KBM-7 (cell line): ENCODE results near the gene DUSP21.
"Not testable (repeated sequence)": the region's sequence is repeated elsewhere in the genome, so short reads cannot be mapped to it uniquely, and the experiment has no call there.

Source experiments
- DNase-seq: peaks from one replicate; pipeline ENCODE4 v3.0.0-alpha.2; 2015
- in situ Hi-C: fragments of 300-500 bp; cut with MboI; formaldehyde crosslinking; loops from 2 replicates; pipeline ENCODE4 v1.14.3; 2020; ENCODE audit warnings: low sequenced_read_pairs, low pct_unique_long_range_greater_than_20kb, mixed read lengths

Gene DUSP21

DNA sequence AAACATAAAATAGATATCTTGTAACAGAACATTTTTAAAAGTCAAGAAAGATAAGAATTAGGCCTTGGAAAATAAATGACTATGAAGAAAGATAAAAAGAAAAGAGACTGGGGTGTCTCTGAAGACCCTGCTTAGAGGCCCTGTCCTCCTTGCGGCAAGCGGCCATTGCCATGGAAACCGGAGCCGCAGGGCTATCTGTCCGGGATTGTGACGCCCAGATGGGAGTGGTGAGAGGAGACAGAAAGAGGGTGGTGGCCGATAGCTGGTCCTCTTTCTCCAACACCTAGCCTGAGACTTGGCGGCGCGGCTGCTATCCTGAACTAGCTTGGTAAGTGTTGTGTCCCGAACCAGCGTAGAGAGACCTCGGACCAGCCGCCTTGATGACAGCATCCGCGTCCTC lies at the start of gene DUSP21:
Gene DUSP21, plus strand, starts transcription at position 269 of the 400 bp plus-strand sequence. Its CDS starts 112 bp downstream, at position 381.
- in situ Hi-C loops = no loop called here
- no peak for DNase-seq

DNA sequence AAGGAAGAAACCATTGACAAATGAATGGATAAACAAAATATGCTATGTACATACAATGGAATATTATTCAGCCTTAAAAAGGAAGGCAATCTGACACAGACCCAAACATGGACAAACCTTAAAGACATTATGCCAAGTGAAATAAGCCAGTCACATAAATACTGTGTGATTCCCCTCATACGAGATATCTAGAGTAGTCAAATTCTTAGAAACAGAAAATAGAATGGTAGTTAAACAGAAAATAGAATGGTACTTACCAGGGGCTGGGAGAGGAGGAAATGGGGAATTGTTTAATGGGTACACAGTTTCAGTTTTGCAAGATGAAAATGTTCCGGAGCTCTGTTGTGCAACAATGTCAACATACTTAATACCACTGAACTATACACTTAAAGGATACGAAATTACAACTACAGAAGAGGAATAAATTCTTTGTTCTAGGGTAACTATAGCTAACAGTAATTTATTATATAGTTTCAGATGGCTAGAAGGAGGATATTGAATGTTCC lies 47.8 kb upstream of the DUSP21 start:
- in situ Hi-C loops = no loop called here
- DNase-seq = no peak

DNA sequence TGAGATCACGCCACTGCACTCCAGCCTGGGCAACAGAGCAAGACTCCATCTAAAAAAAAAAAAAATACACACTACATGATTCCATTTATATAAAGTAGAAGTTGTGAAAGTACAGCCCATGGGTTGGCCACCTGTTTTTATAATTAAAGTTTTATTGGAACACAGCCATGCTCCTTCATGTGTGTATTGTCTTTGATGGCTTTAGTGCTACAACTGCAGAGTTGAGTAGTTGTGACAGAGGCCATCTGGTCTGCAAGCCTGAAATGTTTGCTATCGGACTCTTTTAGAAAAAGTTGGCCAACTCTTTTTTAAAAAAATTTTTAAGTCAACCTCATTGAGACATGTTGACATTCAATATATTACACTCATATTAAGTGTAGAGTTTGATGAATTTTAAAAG lies 41.2 kb upstream of the DUSP21 start:
- in situ Hi-C loops = no loop called here
- DNase-seq = no peak

DNA sequence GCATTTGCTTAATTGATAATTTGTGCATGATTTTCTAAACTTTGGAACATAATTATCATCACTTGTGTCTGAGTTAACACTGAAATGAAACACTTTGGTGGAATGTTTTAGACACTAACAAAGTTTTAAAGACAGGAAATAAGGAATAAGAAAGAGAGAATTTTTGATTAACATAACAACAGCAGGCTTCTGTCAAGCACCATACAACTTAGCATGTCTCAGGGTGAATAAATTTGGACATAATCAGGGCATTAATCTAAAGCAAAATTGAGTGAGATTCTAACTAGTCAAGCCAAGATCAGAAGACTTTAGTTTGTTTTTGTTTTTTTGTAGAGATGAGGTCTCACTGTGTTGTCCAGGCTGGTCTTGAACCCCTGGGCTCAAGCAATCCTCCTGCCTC lies 28.1 kb upstream of the DUSP21 start:
- no peak for DNase-seq
- in situ Hi-C loops = no loop called here

DNA sequence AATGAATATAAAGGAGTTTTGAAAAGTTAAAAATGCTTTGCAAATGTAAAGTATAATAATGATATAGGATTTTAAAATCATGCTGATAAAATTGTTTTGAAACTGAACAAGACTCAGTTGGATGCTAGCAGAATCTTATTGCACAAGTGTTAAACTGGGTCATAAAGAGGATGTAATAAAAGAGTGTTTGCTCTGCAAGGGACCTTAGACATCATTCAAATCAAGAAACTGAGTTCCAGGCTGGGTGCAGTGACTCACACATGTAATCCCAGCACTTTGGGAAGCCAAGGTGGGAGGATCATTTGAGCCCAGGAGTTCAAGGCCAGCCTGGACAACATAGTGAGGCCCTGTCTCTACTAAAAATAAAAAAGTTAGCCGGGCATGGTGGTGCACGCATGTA lies 27.5 kb upstream of the DUSP21 start:
- in situ Hi-C loops = no loop called here
- no peak for DNase-seq

DNA sequence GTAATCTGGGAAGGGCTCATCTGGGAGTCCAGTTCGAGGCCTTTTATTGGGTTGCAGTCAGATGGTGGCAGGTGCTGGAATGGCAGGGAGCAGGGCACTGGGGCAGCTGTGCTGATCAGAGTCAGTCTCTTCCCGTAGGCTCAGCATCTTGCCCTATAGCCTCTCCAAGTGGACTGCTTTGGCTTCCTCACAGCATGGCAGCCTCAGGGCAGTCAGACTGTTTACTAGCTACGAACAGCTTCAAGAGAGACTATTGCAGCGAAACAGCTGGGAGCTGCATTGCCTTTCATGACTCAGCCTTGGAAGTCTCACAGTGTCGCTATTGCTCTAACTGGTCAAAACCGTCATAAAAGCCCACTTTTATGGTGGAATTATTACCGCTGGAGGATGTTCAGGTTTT lies 26.8 kb upstream of the DUSP21 start:
- no peak for DNase-seq
- in situ Hi-C loops = no loop called here

DNA sequence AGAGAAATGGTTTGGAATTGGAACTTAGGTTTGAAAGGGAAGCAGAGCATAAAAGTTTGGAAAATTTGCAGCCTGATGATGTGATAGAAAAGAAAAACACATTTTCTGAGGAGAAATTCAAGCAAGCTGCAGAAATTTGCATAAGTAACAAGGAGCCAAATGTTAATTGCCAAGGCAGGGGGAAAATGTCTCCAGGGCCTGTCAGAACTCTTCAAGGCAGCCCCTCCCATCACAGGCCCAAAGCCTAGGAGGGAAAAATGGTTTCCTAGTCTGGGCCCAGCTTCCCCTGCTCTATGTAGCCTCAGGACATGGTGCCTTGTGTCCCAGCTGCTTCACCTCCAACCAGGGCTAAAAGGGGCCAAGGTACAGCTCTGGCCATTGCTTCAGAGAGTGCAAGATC lies 21.2 kb upstream of the DUSP21 start:
- DNase-seq = no peak
- in situ Hi-C loops = no loop called here

DNA sequence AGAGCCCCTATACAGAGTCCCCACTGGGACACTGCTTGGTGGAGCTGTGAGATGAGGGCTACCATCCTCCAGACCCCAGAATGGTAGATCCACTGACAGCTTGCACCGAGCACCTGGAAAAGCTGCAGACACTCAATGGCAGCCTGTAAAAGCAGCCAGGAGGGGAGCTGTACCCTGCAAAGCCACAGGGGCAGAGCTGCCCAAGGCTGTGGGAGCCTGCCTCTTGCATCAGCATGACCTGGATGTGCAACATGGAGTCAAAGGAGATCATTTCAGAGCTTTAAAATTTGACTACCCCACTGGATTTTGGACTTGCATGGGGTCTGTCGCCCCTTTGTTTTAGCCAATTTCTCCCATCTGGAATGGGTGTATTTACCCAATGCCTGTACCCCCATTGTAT lies 20.6 kb upstream of the DUSP21 start:
- DNase-seq, in situ Hi-C loops: not testable (repeated sequence)

DNA sequence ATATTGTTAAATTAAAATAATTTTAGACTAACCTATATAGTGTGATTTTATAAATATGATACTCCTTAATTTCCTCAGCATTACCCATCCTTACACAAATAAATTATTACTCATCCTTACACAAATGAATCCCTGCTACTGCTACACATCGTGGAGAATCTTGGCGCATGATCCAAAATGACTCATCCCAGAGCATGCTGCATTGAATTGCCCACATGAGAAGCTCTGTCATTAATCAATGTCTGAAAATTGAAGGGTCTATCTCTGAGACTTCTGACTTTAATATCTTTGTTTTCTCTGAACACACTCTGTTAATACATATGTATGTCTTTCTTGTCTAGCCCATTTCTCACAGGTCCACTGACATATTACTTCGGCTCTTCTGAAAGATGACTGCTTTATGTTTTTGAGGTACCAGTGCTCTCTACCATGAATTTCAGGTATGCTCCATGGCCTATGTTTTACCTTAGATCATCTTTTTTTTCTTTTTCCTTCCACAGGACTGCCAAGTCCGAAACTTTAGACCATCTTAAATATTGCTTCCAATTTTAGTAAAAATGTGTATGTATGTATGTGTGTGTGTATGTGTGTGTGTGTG lies 15.7 kb upstream of the DUSP21 start:
- in situ Hi-C loops = no loop called here
- no peak for DNase-seq

DNA sequence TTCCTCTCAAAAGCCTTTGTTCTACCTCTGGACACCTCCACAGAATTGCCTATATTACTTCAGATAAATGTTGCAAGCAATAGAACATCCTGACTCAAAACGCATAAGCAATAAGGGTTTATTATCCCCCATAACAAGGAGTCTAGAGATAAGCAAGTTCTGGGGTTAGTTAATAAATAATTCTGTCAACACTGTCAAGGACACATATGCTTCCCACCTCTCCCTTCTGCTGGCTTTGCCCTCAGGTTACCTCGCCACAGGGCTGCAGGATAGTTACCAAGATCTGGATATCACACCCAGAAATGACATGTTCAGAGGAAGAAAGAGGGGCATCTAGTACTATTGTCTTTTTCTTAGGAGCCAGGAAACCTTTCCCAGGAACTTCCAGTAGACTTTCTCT lies 14.0 kb upstream of the DUSP21 start:
- DNase-seq = no peak
- in situ Hi-C loops = no loop called here

DNA sequence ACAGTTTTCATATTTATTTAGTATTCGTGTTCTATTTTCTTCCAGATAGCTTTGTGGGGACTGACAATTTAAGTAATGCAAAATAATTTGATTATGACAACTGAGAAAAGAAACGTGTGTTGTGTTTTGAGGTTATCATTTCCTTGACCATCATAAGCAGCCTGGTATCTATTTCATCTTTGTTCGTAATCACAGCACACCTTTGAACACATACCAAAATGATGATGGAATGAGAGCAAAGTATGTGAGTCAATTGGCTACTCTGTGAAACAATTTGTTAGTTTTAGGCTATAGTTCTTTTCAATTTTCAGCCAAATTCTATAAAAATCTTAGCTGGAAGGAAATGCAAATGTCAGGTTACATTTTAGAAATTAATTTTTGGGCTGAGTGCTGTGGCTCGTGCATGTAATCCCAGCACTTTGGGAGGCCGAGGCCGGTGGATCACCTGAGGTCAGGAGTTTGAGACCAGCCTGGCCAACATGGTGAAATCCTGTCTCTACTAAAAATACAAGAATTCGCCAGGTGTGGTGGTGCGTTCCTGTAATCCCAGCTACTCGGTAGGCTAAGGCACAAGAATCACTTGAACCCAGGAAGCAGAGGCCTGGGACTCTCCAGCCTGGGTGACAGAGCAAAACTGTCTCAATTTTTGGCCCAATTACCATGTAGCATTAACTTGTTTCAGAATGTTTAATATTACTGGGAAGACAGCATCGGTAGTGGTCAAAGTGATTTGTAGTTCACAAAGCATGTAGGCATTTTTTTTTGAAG lies 1.1 kb upstream of the DUSP21 start:
- in situ Hi-C loops = no loop called here
- DNase-seq = no peak

DNA sequence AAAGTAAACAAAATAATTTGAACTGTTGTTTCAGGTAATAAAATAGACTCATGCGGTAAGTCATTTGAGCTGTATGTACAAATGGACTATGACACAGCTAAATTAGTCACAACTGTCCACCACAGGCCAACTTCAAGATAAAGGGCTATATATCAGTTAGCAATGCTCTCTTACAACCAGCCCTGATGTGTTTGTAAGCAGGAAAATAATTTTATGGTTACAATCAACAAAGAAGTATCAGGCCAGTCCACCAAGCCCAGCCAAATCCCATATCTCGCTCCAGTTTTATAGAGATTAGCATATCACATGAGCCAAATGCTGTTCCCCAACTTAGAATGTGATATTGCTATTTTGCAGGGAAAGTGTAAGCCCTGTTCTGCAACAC lies 511 bp upstream of the DUSP21 start:
- in situ Hi-C loops = no loop called here
- DNase-seq = no peak

DNA sequence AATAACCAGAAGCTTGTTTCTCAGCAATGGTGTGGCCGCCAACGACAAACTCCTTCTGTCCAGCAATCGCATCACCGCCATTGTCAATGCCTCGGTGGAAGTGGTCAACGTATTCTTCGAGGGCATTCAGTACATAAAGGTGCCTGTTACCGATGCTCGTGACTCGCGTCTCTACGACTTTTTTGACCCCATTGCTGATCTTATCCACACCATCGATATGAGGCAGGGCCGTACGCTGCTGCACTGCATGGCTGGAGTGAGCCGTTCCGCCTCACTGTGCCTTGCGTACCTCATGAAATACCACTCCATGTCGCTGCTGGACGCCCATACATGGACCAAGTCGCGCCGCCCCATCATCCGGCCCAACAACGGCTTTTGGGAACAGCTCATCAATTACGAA lies 383 bp downstream of the DUSP21 start:
- no peak for DNase-seq
- in situ Hi-C loops = no loop called here

DNA sequence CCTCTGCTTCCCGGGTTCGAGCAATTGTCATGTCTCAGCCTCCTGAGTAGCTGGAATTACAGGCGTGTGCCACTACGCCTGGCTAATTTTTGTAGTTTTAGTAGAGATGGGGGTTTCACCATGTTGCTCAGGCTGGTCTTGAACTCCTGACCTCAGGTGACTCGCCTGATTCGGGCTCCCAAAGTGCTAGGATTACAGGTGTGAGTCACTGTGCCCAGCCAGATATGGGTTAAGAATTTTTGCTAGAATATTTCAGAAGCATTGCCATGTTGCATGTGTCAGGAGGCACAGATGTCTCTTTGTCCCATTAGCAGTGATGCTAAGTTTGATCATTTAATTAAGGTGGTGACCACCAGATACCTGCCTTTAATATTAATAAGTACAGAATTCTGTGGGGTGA lies 7.1 kb downstream of the DUSP21 start:
- in situ Hi-C loops, DNase-seq: not testable (repeated sequence)

DNA sequence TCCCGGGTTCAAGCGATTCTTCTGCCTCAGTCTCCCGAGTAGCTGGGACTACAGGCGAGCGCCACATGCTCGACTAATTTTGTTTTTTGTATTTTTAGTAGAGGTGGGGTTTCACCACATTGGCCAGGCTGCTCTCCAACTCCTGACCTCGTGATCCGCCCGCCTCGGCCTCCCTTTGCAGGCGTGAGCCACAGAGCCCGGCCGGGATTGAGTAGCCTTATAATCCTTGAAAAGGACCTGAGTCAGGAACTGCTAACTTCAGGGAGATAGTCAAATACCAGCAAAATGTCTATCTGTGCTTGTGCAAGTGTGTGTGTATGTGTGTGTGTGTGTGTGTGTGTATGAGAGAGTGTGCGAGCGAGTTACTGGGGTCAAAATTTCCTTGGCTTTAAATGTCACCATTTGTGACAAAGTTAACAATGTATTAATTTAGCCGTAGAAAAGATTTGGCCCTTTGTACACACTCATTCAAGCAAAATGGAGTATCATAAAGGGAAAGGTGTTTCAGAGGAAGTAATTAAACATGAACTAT lies 27.4 kb downstream of the DUSP21 start:
- in situ Hi-C loops = no loop called here
- peak; percentile 28 for DNase-seq

DNA sequence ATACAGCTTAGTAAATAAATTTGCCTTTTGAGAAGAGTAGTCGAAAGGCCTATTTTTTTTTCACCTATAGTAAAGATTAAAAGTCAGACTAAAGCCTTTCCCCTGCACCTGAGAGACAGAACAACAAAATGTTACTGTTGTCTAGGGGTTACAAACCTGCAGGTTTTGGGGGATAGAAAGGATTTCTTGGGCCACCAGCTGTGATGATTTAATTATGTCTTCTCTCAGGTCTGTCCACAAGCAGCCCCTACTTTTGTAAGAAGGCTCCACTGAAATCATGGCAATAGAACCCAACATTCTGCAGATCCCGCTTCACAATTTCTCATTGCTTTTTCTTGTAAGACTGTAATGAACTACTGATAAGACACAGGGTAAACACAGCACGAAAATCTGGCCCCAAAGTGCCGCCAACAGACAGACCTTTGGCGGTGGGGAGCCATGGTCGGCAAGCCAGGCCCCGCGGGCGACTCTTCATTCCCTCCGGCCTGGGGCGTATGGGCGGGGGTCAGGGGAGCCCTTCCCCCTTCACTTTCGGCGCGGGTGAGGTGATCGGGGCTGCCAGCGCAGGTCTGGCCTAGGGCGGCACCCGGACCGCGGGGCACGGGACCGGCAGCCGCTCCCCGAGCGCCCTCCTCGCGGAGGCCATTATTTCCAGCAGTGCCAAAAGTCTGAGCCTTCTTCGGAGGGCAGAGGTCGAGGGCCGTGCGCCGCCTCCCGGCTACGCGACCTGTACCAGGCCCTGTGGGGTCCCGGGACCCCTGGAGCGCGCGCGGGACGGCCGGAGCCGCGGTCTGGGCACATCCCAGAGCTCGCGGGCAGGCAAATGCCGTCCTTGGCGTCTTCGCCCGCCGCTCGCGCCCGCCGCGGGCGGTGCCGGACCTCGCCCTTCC lies 28.4 kb downstream of the DUSP21 start:
- in situ Hi-C loops = no loop called here
- peak; percentile 64 for DNase-seq

DNA sequence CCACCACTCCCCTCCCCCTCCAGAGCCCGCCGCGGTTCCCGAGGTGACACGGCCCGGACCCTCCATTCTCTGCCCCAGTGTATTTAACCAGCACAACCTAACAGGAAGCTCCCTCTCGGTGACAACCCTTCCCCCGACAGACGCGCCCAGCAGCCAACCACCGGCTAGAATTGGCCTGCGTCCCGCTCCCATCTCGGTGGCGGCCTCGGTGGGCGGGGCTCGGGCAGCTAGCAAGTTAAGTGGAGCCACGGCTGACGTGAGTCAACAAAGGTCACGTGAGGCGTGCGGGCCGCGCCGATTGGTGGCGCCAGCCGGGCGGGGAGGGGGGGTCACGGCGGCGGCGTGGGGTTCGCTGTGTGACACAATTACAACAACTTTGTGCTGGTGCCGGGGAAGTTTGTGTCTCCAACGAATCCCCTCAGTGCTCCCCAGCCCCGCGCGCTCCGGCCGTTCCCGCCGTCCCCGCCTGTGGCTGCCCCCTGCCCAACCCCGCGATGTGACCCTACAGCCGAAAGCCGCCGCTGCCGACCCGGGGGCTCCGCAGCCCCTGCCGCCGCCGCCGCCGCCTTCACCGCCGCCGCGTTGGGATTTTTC lies 29.1 kb downstream of the DUSP21 start, which contains the start of gene KDM6A:
Gene KDM6A, plus strand, starts transcription at position 368 of the 594 bp plus-strand sequence. CDS start 364 bp downstream, outside the sequence.
- in situ Hi-C loops = no loop called here

DNA sequence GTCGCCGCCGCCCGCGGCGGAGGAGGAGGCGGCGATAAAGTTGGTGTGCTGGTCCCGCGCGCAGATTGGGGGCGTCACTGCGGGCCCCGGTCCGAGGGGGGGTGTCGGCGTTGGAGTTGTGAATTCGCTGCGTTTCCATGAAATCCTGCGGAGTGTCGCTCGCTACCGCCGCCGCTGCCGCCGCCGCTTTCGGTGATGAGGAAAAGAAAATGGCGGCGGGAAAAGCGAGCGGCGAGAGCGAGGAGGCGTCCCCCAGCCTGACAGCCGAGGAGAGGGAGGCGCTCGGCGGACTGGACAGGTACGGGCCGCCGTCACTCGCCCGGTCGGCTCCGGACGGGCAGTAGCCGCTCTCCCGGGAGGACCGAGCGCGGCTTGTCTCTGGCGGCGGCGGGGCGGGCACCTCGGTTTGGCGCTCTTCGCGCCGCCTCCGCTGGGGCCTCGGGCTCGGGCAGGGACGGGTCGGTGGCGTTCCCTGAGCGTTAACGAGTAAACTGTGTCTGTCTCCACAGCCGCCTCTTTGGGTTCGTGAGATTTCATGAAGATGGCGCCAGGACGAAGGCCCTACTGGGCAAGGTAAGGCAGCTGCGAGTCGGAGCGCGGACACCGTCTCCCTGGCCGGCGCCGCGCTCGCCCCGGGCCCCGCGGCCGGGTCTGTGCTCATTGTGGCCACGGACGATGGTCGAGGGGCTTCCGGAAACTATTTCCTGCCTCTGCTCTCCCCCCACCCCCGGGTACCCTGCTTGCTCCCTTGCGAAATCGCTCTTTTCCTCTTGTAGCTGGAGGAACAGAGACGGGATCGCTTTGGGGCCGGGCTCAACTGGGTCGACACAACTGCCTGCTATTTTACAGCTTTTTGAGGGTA lies 29.8 kb downstream of the DUSP21 start:
- peak; percentile 86 for DNase-seq
- in situ Hi-C loops = no loop called here

More for the DNA sequence above, 29.1 kb downstream of the DUSP21 start, which contains the start of gene KDM6A:
- DNase-seq = peak; percentile 99
